GM23248 (cell line): ENCODE data around the gene AMH.

Experiments
- EZH2 ChIP-seq: fragments of 200-600 bp; sonication (generic); IDR thresholded peaks from 2 replicates; pipeline ENCODE4 v1.6.1; 2018; ENCODE audit warnings: antibody characterized with exemption, mild to moderate bottlenecking; ENCODE audit not compliant: insufficient read depth, poor library complexity, severe bottlenecking
- EZH2phosphoT487 ChIP-seq: fragments of 200-600 bp; sonication (generic); IDR thresholded peaks from 2 replicates; pipeline ENCODE4 v1.6.1; 2018; ENCODE audit warnings: antibody characterized with exemption, moderate library complexity, mild to moderate bottlenecking, low read depth; ENCODE audit not compliant: insufficient read depth

- no peak for TF ChIP-seq EZH2
- TF ChIP-seq EZH2phosphoT487 = no peak
Measured at GRCh38 chr19:2233601-2234280, 15.4 kb upstream of the AMH start.
